Measurements from ENCODE around the gene XYLT1. TPM values are rescaled to one million over a fixed set of nuclear protein-coding genes. Genes with fewer than 3 reads are reported as not detected.

Gene XYLT1
- total RNA-seq, 1 experiment from 2014 or later, result not detected

GRCh38 chr16:17301593-17302135 is 169.1 kb downstream of the XYLT1 start:
- no peak overlapping the region for H3K4me3 ChIP-seq (ENCODE audit: low read length)
- H2AFZ ChIP-seq (ENCODE audit: low read length), result no peak overlapping the region
- no peaks in the 10 kb centered on the region for H3K79me2 ChIP-seq (ENCODE audit: low read length)
- no TSS peak for BruUV-seq (replicated peaks)
- TF ChIP-seq EZH2phosphoT487 (IDR thresholded peaks at IDR 0.05; ENCODE audit: borderline replicate concordance, low read length) (no peak), CTCF (conservative IDR thresholded peaks at IDR 0.05; ENCODE audit: low read depth, low read length) (no peak), EZH2 (IDR thresholded peaks at IDR 0.05; ENCODE audit: low read length, unreplicated experiment) (no peak)
- no peaks in the 10 kb centered on the region for H4K20me1 ChIP-seq (ENCODE audit: low read length)
- H3K36me3 ChIP-seq (ENCODE audit: low read depth, low read length), result no peaks in the 10 kb centered on the region
- no peak overlapping the region for H3K4me2 ChIP-seq (ENCODE audit: low read length)
- intact Hi-C loops (cut with micrococcal nuclease), result no loop called here
- ATAC-seq, result no peak
- no peaks in the 10 kb centered on the region for H3K9me2 ChIP-seq (replicated peaks; ENCODE audit: low read length)
- no peak for DNase-seq
- CTCF ChIA-PET, result no interaction called here
- POLR2A ChIA-PET (ENCODE audit: unreplicated experiment), result no interaction called here
- no peaks in the 10 kb centered on the region for H3F3A ChIP-seq (ENCODE audit: low read length, unreplicated experiment)
- H3K27me3 ChIP-seq (ENCODE audit: low read length), result no peaks in the 10 kb centered on the region
- H3K4me1 ChIP-seq (ENCODE audit: insufficient read depth, low read length), result no peaks in the 10 kb centered on the region
- no peak overlapping the region for H3K9ac ChIP-seq (ENCODE audit: low read length)
- no peaks in the 10 kb centered on the region for H3K9me3 ChIP-seq (ENCODE audit: low read length)
- no peak overlapping the region for H3K27ac ChIP-seq (ENCODE audit: low read length)

- no peak for DNase-seq
- TF ChIP-seq CTCF (conservative IDR thresholded peaks at IDR 0.05; ENCODE audit: low read depth, low read length), result no peak
- no peak for TF ChIP-seq EZH2phosphoT487 (IDR thresholded peaks at IDR 0.05; ENCODE audit: borderline replicate concordance, low read length)
- no peak for TF ChIP-seq EZH2 (IDR thresholded peaks at IDR 0.05; ENCODE audit: low read length, unreplicated experiment)
Measured at GRCh38 chr16:17301184-17301583, 169.6 kb downstream of the XYLT1 start.

GRCh38 chr16:17299790-17300189 is 171.0 kb downstream of the XYLT1 start:
- Histone ChIP-seq H3K9me2 (replicated peaks; ENCODE audit: low read length) (no peaks in the 10 kb centered on the region), H3K4me3 (ENCODE audit: low read length) (no peak overlapping the region), H3K9ac (ENCODE audit: low read length) (no peak overlapping the region), H3K4me1 (ENCODE audit: insufficient read depth, low read length) (no peaks in the 10 kb centered on the region), H3K27ac (ENCODE audit: low read length) (no peak overlapping the region), H3K79me2 (ENCODE audit: low read length) (no peaks in the 10 kb centered on the region), H2AFZ (ENCODE audit: low read length) (no peak overlapping the region), H3F3A (ENCODE audit: low read length, unreplicated experiment) (no peaks in the 10 kb centered on the region), H3K4me2 (ENCODE audit: low read length) (no peak overlapping the region), H3K9me3 (ENCODE audit: low read length) (no peaks in the 10 kb centered on the region), H4K20me1 (ENCODE audit: low read length) (no peaks in the 10 kb centered on the region), H3K27me3 (ENCODE audit: low read length) (no peaks in the 10 kb centered on the region), H3K36me3 (ENCODE audit: low read depth, low read length) (no peaks in the 10 kb centered on the region)
- no peak for DNase-seq
- ATAC-seq, result no peak
- no TSS peak for BruUV-seq (replicated peaks)
- ChIA-PET POLR2A (ENCODE audit: unreplicated experiment) (no interaction called here), CTCF (no interaction called here)
- intact Hi-C loops (cut with micrococcal nuclease), result no loop called here
- TF ChIP-seq EZH2phosphoT487 (IDR thresholded peaks at IDR 0.05; ENCODE audit: borderline replicate concordance, low read length), result no peak
- TF ChIP-seq EZH2 (IDR thresholded peaks at IDR 0.05; ENCODE audit: low read length, unreplicated experiment), result no peak
- TF ChIP-seq CTCF (conservative IDR thresholded peaks at IDR 0.05; ENCODE audit: low read depth, low read length), result no peak

More at GRCh38 chr16:17301184-17301583, 169.6 kb downstream of the XYLT1 start:
- no peaks in the 10 kb centered on the region for H3F3A ChIP-seq (ENCODE audit: low read length, unreplicated experiment)
- H3K79me2 ChIP-seq (ENCODE audit: low read length), result no peaks in the 10 kb centered on the region
- H3K36me3 ChIP-seq (ENCODE audit: low read depth, low read length), result no peaks in the 10 kb centered on the region
- no peak overlapping the region for H2AFZ ChIP-seq (ENCODE audit: low read length)
- POLR2A ChIA-PET (ENCODE audit: unreplicated experiment), result no interaction called here
- H3K27me3 ChIP-seq (ENCODE audit: low read length), result no peaks in the 10 kb centered on the region
- H3K4me2 ChIP-seq (ENCODE audit: low read length), result no peak overlapping the region
- no peak overlapping the region for H3K9ac ChIP-seq (ENCODE audit: low read length)
- H3K9me2 ChIP-seq (replicated peaks; ENCODE audit: low read length), result no peaks in the 10 kb centered on the region
- H3K9me3 ChIP-seq (ENCODE audit: low read length), result no peaks in the 10 kb centered on the region
- intact Hi-C loops (cut with micrococcal nuclease), result no loop called here
- no peak overlapping the region for H3K4me3 ChIP-seq (ENCODE audit: low read length)
- H4K20me1 ChIP-seq (ENCODE audit: low read length), result no peaks in the 10 kb centered on the region
- CTCF ChIA-PET, result no interaction called here
- no TSS peak for BruUV-seq (replicated peaks)
- H3K4me1 ChIP-seq (ENCODE audit: insufficient read depth, low read length), result no peaks in the 10 kb centered on the region
- H3K27ac ChIP-seq (ENCODE audit: low read length), result no peak overlapping the region
- no peak for ATAC-seq
